NCI-H1694 (cell line): Measurements from ENCODE around the gene XXYLT1.
"Not testable (repeated sequence)": the region's sequence is repeated elsewhere in the genome, so short reads cannot be mapped to it uniquely, and the experiment has no call there.

Experiments used
- DNase-seq: peaks from one replicate; lab custom pipeline; 2025; lab: John Stamatoyannopoulos, UW

Gene XXYLT1

DNA sequence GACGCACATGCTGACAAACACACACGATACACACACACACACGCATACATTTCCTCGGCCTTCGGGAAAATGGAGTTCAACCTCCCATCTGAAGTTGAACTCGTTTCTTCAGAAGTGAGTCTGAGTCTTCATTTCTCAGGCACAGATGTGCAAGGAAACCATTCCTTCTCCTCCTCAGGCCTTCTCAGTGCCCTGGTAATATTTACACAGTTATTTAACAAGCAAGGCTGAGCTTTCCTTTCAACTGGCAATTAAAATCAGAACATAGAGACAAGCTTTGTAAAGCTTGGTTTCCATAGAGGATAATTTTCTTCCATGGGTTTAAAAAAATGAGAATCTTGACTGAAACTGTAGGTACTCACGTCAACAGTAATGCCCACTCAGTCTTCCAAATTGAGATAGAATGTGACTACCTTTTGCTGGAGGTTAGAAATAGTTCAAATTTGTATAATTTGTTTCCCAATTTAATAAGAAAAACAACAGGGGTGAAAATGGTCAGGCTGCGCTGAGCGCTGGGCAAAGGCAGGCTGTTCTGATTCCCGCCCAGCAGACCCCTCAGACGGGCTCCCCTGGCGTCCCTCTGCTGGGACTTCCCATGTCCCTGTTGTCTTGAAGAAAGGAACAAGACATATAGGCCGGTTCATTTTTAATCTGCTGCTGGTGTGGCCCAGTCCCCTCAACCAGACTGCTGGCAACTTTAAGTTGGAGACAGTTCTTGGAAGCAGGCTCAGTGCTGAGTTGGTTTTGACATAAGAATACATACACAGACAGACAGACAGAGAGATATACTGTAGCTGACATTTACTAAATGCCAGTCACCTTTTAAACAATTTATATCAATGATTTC lies 174.3 kb downstream of the XXYLT1 start:
- DNase-seq = no peak

DNA sequence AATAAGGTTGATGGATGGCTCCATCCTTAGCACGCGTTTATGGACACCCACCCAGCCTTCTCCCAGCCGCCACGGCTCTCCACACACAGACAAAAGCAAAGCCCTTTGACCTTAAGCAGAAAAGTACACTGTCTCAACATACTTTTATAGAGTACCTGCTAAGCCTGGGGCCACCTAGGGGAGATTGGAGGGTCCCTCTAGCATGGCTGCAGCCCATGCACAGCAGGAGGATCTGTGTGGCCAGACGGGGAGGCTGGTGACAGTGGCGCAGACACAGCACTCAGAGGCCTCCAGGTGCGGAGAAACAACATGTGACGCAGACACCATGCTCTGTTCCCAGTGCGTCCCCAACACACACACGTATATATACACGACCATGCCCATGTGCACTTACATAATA lies 174.9 kb downstream of the XXYLT1 start:
- DNase-seq = no peak

DNA sequence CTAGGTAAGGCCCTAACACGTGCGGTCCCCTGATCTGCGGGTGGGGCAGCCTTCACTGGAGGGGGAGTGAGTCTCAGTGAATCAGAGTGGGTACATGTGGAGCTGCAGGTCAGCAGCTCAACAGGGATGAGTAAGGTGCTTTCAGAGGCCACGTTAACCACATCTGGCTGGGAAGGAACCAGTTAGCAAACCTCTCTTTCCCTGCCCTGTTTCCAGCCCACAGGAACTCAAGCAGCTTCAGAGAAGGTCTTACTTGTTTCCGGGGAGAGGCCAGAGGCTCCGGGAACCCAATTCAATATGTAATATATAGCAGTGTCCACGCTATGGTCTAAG lies 175.3 kb downstream of the XXYLT1 start:
- DNase-seq = no peak

DNA sequence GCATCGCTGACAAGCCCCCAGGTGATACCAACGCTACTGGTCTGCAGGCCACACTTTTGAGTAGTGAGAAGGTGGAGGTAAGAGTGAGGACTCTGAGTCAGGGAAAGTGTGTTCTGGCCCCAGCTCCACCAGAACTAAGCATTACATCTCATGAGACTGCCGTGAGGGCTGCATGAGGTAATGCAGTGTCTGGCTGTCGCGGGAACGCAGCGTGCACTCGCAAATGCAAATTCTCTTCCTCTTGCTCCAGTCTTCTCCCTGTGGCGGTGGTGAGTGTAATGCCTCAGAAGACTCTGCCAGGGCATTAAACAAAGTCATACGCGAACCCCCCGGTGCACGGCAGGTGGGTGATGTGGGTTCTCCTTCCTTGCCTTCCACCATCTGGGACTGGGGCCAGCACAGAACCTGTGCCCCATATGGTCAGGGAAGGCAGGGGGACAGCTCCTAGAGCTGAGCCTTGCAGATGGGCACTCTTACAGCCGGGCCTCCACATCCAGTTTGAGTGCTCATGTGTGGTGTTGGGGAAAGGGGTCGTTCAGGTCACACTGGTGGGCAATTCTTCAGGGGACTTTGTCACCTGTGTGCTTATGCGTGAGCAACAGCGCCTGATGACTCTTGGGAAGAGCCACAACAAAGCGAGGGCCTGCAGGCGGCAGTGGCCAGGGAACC lies 175.8 kb downstream of the XXYLT1 start:
- DNase-seq = peak; percentile 28

DNA sequence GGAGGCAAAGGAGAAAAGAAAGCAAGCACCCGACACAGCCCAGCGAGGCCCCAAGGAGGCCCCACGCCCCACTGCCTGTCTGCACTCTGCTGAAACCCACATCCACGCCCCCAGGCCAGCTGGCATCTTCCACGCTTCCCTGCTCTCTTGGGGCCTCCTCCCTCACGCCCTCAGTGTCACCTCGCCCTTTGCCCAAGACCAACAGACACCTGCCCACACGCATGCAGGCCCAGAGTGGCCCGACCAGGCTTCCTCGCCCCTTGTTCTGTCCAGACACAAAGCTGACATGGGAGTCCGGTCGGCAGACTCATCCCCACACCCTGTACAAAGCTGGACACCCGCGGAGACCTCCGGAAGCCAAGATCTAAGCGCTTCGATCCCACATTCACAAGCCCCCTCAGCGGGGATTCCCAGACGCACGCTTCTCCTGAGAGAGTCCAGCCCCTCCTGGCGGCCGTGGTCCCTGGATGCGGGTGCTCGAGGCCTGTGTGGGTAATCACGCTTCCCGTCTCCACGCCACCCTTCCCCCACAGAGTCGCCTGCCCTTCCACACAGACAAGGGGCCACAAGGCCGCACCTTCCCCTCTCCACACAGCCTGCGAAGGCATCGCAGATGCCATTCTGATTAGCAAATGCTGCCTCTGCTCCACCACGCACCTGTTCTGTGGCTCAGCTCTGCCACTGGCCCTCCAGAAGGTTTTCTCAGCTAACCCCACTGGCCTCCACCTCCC lies 176.6 kb downstream of the XXYLT1 start:
- no peak for DNase-seq

DNA sequence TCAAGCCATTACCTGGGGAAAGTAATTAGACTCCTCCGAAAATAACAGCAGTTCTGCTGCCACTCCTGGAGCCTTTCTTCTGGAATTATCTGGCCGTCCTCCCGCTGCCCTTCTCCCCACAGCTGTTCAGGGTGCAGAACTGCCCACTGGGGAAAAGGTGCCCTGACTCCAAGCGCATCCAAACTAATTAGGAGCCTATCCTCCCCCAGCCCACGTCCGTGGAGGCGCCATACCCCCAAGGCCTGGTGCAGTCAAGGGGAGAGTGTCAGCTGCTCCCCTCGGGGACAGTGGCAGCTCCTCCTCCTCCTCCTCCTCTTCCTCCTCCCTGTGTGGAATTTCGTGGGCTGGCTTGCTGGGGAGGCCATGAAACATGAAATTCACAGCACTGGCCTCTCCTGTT lies 177.2 kb downstream of the XXYLT1 start:
- DNase-seq = no peak

DNA sequence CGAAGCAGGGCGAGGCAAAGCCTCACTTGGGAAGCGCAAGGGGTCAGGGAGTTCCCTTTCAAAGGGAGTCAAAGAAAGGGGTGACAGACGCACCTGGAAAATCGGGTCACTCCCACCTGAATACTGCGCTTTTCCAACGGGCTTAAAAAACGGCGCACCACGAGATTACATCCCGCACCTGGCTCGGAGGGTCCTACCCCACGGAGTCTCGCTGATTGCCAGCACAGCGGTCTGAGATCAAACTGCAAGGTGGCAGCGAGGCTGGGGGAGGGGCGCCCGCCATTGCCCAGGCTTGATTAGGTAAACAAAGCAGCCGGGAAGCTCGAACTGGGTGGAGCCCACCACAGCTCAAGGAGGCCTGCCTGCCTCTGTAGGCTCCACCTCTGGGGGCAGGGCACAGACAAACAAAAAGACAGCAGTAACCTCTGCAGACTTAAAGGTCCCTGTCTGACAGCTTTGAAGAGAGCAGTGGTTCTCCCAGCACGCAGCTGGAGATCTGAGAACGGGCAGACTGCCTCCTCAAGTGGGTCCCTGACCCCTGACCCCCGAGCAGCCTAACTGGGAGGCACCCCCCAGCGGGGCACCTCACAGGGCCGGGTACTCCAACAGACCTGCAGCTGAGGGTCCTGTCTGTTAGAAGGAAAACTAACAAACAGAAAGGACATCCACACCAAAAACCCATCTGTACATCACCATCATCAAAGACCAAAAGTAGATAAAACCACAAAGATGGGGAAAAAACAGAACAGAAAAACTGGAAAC lies 182.9 kb downstream of the XXYLT1 start:
- not testable (repeated sequence) for DNase-seq

DNA sequence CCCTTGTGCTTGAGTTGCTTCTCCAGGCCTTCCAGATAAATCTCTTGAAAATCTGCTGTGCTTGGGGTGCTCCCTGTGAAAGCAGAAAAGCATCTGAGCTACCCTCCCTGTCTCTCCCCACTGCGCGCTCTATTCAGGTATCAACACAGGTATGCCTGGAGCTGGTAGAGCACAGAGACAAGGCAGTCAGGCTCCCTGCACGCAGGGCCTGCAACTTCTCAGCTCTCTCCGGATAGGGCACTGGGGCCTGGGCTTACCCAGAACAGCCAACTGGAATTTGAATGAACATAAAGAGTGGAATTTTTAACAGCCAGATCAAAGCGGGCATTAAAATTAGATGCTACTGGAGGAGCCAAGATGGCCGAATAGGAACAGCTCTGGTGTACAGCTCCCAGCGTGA lies 183.6 kb downstream of the XXYLT1 start:
- no peak for DNase-seq

DNA sequence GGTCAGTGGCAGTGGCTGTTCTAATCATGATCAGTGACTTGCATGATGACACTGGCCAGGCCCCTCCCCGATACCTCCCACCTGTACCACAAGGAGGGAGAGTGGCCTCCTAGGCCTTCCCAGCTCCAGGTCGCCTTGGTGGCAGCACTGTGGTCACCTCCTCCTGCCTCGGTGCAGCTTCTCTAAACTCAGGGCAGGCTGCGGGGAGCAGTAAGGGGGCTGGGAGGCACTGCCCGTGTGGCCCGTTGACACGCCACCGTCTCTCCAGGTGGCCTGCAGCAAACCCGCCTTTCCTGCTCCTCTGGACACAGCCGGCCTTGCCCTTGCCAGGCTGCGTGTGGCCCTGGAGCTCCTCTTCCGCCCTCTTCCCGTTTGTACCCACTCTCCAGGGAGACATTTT lies 184.1 kb downstream of the XXYLT1 start:
- no peak for DNase-seq

DNA sequence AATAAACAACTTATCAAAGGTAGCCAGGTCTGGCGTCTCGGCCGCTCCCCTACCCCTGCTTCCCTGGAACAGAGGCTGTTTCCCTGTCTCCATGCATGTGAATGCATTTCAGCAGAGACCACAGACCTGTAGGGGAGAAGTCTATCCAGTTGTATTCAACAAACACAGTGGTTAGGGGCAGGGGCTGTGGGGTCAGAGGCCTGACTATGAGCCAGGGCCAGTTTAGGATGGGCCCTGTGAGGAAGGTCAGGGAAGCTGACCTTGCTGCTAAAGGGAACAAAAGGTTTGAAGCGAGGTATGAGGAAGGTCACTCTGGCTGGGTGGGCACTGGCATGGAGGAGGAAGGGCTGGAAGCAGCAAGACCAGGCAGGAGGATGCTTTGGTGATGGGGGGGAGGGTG lies 184.6 kb downstream of the XXYLT1 start:
- DNase-seq = no peak

DNA sequence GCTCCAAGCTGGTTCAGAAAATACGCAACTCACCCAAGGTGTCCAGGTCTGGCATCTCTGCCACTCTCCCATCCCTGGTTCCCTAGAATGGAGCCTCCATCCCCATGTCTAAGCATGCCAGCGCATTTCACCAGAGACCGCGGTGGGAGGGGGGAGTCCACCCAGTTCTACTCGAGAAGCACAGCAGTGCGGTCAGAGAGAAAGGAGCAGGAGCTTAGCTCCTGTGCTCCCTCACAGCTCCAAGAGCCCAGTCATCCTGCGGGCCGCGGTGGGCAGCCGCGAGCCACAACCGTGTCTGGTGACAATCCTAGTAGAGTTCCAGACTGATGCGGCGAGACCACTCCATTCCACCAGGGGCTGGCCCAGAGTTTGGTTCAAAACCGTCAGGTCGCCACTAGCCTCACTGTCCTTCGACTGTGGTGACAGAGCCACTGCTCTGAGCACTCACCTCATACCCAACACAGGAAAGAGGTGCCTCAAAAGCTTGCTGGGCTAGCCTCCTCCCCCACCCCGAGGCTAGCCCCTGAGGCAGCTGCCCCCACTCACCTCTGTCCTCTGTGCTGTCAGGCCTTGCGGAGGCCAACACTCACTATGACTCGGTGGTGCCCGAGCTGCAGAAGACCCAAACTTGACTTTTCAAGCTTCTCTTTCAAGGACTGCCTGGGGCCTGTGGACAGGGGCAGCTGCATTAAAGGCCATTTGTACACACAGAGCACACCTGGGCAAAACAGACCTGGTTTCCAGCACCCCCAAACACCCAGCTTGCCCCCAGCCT lies 185.4 kb downstream of the XXYLT1 start:
- no peak for DNase-seq

DNA sequence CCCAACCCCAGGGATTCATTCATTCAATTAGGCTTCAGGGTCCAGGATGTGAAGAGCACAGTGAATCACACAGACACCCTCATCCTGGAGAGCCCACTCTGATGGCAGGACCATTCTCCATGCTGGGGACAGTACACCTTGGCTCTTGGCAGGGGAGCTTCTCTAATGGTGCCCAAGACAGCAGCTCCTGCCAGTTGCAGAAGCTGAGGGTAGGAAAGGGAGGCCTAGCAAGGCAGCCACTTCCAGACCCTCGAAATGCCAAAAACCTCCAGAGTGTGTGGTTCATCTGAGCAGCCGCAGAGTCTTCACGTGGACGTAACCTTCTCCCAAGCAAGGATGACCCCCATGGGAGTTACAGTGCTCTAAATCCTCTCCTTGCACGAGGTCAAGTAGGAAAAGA lies 186.2 kb downstream of the XXYLT1 start:
- DNase-seq = no peak

DNA sequence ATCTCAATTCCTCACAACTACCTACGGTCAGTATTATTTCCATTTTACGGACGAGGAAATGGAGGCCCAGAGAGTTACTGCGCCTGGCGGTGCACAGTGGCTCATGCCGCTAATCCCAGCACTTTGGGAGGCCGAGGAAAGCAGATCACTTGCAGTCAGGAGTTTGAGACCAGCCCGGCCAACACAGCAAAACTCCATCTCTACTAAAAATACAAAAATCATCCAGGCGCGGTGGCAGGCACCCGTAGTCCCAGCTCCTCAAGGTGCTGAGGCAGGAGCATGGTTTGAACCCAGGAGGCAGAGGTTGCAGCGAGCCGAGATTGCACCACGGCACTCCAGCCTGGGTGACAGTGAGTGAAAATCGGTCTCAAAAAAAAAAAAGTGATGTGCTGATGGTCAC lies 187.3 kb downstream of the XXYLT1 start:
- no peak for DNase-seq

DNA sequence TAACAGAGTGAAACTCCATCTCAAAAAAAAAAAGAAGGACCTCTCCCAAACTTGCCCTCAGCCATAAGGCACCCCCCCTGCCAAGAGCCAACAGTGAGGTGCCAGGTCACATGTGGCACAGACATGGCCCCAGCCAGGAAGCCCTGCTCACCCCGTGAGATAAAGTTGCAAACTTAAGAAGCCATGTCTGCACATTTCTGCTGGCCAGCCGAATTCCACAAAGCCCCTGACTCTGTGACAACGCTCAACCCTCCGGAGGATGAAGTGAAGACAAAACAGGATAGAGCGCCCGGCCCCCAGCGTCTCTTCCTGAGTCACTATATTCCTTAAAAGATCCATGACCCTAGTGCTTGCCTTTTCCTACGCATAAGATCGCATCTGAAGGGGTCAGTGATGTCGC lies 188.1 kb downstream of the XXYLT1 start:
- DNase-seq = no peak

DNA sequence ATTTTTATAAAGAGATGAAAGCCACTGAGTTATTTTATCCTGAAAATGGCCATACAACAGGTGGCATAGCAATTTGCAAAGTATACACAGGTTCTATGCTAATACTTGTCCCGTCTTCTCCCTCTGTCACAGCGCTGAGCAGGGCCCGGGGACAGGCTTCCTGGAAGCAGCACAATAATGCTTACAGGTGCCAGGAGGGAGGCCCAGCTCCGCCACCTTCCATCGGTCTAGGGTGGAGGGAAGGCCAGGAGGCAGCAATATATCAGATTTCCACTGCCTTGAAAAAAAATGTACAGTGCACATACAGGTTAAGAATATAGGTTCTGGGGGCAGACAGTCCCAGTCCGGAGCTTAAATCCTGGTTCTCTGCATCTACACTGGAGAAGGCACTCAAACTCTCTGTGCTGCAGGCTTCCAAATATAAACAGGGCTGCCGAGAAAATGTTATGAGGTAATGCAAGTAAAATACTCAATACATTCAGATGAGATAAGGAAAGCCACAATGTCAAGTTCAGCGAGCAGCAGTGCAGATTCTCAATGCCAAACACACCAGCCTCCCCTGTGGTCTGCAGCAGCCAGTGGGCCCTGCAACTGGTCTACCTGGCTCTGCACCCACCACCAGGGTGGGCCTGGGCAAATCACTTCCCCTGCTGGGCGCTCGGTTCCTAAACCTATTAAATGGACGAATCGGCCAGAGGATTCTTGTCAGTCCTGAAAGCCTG lies 189.6 kb downstream of the XXYLT1 start:
- DNase-seq = no peak

DNA sequence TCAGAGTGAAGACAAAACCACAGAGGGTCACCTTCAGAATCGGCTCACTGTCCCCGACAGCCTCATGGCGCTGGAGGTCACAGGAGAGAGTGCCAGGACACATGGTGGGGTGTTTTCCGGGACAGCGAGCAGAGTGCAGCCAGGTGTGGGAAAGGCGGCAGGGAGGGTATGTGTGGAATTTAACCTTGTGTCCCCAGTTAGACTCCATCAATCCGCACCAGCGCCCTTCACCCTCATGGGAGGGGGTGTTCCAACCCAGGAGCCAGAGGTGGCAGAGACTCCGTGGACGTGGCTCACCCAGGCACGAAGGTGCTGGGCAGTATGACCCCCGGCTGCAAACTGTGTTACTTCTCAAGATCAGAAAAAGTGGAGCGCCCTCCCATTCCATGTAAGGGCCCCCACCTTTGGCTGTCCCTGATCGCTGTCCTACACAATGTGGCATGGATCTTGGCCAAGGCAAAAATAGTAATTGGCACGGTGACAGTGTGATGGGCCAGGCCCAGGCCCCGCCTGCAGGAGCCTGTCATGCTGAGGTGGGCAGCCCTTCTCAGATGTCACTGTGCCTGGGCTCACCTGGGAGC lies 190.3 kb downstream of the XXYLT1 start:
- DNase-seq = no peak

DNA sequence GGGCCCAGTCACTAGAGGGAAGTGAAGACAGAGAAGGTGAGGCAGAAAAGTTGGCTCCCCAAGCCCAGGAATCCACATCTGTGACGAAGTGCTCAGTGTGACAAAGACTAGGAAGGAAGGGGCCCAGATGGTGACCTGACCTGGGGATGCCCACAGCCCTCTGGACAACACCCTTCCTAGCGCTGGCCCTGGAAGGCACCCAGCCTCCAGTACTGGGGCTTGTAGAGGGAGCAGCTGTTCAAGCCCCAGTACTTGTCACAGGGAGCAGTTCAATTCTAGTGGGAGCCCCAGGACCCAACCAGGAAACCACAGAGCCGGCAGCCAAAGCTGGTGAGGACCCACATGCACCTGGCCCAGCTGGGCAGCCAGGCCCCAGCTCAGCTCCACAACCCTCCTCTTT lies 190.8 kb downstream of the XXYLT1 start:
- DNase-seq = no peak

DNA sequence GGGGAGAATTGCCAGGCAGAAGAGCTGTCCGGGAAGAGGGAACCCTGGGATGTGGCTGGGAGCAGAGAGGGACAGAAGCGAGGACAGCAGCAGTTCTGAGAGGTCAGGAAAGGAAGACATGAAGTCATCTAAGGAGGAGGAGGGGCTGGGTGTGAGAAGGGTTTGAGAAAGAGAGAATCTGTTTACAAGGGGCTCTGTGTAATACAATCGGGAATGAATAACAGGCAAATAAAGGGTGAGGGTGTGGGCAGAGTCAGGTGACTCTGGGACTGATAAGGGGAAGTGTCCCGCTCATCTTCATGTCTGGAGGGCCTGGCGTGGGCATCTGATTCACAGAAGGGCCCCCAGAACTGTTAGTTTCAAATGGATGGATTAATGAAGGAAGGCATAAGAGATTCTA lies 191.3 kb downstream of the XXYLT1 start:
- no peak for DNase-seq

DNA sequence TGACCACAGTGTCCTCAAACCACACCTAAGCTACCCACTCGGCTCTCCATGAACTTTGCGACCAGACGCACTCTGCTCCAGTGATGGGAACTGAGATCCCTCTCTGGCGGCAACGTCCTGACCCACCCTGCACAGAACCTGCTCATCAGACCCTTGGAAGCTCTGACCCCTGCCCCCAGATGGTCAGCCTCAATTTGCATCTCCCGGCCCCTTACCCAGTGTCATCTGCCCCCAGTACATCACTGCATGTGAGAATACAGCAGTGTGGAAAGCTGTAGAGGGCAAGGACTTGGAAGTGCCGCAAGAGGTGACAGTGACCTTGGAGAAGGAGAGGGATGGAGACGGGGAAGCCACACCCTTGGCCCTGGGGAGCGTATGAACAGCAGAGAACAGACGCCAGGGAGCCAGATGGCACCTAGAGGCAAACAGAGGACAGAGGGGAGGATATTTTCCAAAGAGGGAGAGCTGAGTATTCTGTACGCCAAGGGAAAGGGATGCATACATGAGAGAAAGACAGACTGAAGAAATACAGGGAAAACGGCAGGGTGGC lies 192.0 kb downstream of the XXYLT1 start:
- peak; percentile 93 for DNase-seq
